ENCODE measurements around the gene HP1BP3. TPM values are rescaled to one million over a fixed set of nuclear protein-coding genes. Genes with fewer than 3 reads are reported as not detected.

The HP1BP3 gene
- total RNA-seq, 2 donors from 2014 or later: 207 to 223 TPM

DNA sequence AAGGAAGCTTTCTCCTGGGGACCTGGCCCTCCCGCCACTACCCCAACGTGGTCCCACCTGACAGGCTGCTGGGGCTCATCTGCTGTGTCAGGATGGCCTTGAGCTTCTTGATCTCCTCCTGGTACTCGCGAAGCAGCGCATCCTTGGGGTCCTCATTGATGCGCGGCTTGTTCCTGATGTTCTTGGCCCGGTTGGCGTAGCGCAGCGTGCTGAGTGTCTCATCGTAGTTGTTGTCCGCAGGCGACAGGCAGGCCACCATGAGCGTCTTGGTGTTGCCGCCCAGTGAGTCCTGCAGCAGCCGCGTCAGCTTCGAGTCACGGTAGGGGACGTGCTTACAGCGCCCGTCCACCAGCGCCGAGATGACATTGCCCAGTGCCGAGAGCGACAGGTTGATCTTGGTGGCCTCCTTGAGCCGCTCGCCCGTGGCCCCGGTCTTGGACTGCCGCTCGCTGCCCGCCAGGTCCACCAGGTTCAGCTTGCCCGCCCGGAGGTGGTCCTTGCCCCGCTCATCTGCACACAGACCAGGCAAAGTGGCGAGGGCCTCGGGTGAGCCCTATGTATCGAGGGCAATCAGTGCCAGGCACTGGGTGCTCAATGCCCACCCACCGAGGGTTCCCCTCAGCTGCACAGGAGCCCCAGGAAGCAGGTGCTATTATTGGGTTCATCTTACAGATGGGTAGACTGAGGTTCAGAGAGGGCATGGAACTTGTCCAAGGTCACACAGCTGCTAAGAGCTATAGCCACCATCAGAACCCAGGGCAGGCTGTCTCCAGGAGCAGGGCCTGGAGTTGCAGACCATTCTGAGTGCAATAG is 82.5 kb downstream of the HP1BP3 start:
- Histone ChIP-seq H3K27ac (ENCODE audit: low read depth, low read length) (peak overlapping the region; percentile 60), H3K4me3 (ENCODE audit: low read length) (no peak overlapping the region), H3K27me3 (ENCODE audit: control insufficient read depth, insufficient read depth, low read length, poor library complexity, severe bottlenecking) (no peaks in the 10 kb centered on the region), H3K4me1 (ENCODE audit: control insufficient read depth, insufficient read depth, low read length) (no peaks in the 10 kb centered on the region), H3K36me3 (ENCODE audit: control insufficient read depth, insufficient read depth, low read length) (no peaks in the 10 kb centered on the region), H3K9ac (ENCODE audit: extremely low read depth, low read length, poor library complexity, severe bottlenecking) (no peak overlapping the region), H3K9me3 (ENCODE audit: control insufficient read depth, low read length) (no peaks in the 10 kb centered on the region)
- H3K27ac Mint-ChIP-seq: no peak overlapping the region
- H3K36me3 Mint-ChIP-seq (ENCODE audit: low read depth): no peaks in the 10 kb centered on the region
- no peaks in the 10 kb centered on the region for H3K27me3 Mint-ChIP-seq (ENCODE audit: insufficient read depth)
- no peaks in the 10 kb centered on the region for H3K4me1 Mint-ChIP-seq
- DNase-seq: no peak
- TF ChIP-seq, protein P1, sequence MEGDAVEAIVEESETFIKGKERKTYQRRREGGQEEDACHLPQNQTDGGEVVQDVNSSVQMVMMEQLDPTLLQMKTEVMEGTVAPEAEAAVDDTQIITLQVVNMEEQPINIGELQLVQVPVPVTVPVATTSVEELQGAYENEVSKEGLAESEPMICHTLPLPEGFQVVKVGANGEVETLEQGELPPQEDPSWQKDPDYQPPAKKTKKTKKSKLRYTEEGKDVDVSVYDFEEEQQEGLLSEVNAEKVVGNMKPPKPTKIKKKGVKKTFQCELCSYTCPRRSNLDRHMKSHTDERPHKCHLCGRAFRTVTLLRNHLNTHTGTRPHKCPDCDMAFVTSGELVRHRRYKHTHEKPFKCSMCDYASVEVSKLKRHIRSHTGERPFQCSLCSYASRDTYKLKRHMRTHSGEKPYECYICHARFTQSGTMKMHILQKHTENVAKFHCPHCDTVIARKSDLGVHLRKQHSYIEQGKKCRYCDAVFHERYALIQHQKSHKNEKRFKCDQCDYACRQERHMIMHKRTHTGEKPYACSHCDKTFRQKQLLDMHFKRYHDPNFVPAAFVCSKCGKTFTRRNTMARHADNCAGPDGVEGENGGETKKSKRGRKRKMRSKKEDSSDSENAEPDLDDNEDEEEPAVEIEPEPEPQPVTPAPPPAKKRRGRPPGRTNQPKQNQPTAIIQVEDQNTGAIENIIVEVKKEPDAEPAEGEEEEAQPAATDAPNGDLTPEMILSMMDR (conservative IDR thresholded peaks at IDR 0.05): no peak
- H3K9me3 Mint-ChIP-seq: no peaks in the 10 kb centered on the region
- 94 to 95% methylated on average over 28 to 41 of the region's 41 CpGs for WGBS, 2 experiments (ENCODE audit: insufficient coverage in 1 of 2, insufficient read length in 1 of 2)
- H3K4me3 Mint-ChIP-seq: no peak overlapping the region

DNA sequence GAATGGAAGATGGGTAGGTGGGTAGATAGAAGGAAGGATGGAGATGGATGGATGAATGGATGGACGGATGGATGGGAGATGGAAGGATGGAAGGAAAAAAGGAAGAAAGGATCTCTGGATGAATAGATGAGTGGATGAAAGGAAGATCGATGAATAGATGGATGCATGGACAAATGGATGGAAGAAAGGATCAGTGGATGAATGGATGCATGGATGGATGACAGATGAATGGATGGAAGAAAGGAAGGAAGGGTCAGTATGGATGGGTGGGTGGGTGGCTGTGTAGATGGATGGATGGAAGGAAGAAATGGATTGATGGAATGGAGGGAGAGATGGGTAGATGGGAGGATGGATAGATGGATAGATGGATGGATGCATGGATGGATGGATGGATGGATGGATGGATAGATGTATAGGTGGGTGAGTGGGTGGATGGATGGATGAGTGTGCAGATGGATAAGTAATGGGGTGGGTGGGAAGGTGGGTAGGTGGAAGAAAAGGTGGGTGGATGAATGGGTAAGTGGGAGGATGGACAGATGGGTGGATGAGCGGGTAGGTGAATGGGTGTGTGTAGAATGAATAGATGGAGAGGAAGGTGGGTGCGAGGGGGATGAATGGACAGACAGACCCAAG is 83.9 kb downstream of the HP1BP3 start:
- H3K27me3 ChIP-seq (ENCODE audit: control insufficient read depth, insufficient read depth, low read length, poor library complexity, severe bottlenecking): no peaks in the 10 kb centered on the region
- H3K9me3 ChIP-seq (ENCODE audit: control insufficient read depth, low read length): no peaks in the 10 kb centered on the region
- WGBS, 2 experiments (ENCODE audit: insufficient coverage in 1 of 2, insufficient read length in 1 of 2): 77 to 82% methylated on average over 4 of the region's 4 CpGs
- Mint-ChIP-seq H3K9me3 (no peaks in the 10 kb centered on the region), H3K27me3 (ENCODE audit: insufficient read depth) (no peaks in the 10 kb centered on the region), H3K36me3 (ENCODE audit: low read depth) (no peaks in the 10 kb centered on the region), H3K4me1 (no peaks in the 10 kb centered on the region), H3K27ac (no peak overlapping the region), H3K4me3 (no peak overlapping the region)
- no peaks in the 10 kb centered on the region for H3K4me1 ChIP-seq (ENCODE audit: control insufficient read depth, insufficient read depth, low read length)
- no peak for DNase-seq
- no peak overlapping the region for H3K4me3 ChIP-seq (ENCODE audit: low read length)
- H3K9ac ChIP-seq (ENCODE audit: extremely low read depth, low read length, poor library complexity, severe bottlenecking): no peak overlapping the region
- no peaks in the 10 kb centered on the region for H3K36me3 ChIP-seq (ENCODE audit: control insufficient read depth, insufficient read depth, low read length)
- H3K27ac ChIP-seq (ENCODE audit: low read depth, low read length): no peak overlapping the region
- TF ChIP-seq, protein P1 (conservative IDR thresholded peaks at IDR 0.05): no peak

DNA sequence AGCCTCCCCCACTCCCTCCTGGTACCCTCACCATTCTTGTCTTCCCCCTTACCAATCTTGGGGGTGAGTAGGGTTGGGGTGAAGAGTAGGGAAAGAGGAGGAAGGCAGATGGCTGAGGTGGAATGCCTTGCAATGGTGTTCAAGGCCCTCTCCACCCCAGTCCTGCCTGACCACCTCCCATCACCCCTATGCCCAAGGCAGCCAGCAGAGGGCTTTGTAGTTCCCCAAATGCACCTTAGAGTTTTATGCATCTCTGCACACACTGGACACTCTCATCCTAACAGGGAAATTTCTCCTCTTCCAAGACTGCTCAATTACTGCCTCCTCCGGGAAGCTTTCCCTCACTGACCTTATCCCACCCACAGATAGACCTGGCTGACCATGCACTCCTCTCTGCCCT is 84.7 kb downstream of the HP1BP3 start:
- Mint-ChIP-seq H3K4me3 (no peak overlapping the region), H3K9me3 (no peaks in the 10 kb centered on the region), H3K4me1 (no peaks in the 10 kb centered on the region), H3K27me3 (ENCODE audit: insufficient read depth) (no peaks in the 10 kb centered on the region), H3K27ac (no peak overlapping the region), H3K36me3 (ENCODE audit: low read depth) (no peaks in the 10 kb centered on the region)
- no peak overlapping the region for H3K27ac ChIP-seq (ENCODE audit: low read depth, low read length)
- no peaks in the 10 kb centered on the region for H3K4me1 ChIP-seq (ENCODE audit: control insufficient read depth, insufficient read depth, low read length)
- no peaks in the 10 kb centered on the region for H3K9me3 ChIP-seq (ENCODE audit: control insufficient read depth, low read length)
- H3K27me3 ChIP-seq (ENCODE audit: control insufficient read depth, insufficient read depth, low read length, poor library complexity, severe bottlenecking): no peaks in the 10 kb centered on the region
- no peaks in the 10 kb centered on the region for H3K36me3 ChIP-seq (ENCODE audit: control insufficient read depth, insufficient read depth, low read length)
- no peak for DNase-seq
- TF ChIP-seq, protein P1 (conservative IDR thresholded peaks at IDR 0.05): peak; percentile 63
- no peak overlapping the region for H3K4me3 ChIP-seq (ENCODE audit: low read length)
- no peak overlapping the region for H3K9ac ChIP-seq (ENCODE audit: extremely low read depth, low read length, poor library complexity, severe bottlenecking)
- WGBS, 2 experiments (ENCODE audit: insufficient coverage in 1 of 2, insufficient read length in 1 of 2): 93 to 100% methylated on average over 1 of the region's 1 CpG

Data from endodermal cell (in vitro differentiated cells).